WTC11 (cell line): Measurements from ENCODE around the gene POU3F3. TPM values are rescaled to one million over a fixed set of nuclear protein-coding genes. Genes with fewer than 3 reads are reported as not detected.

ENCODE experiments used
- ATAC-seq: fragments of 200-7000 bp; cut with Tn5 transposase; 2 replicates; pipeline ENCODE4 v1.10.0; 2021; ENCODE audit warnings: mild to moderate bottlenecking, moderate library complexity
- CTCF ChIA-PET: fragments of 300-600 bp; sonication (Branson Sonifier 250); formaldehyde crosslinking; loops from one replicate; lab custom pipeline; 2021; ENCODE audit warnings: antibody characterized with exemption; lab: Charles Lee
- POLR2A ChIA-PET: fragments of 350-600 bp; sonication (Branson Sonifier 250); formaldehyde crosslinking; loops from one replicate; lab custom pipeline; 2021; ENCODE audit warnings: antibody characterized with exemption; lab: Charles Lee
- DNase-seq: peaks from one replicate; pipeline ENCODE4 v3.0.0; 2021; ENCODE audit warnings: low spot score
- H3K27ac Mint-ChIP-seq: 2 replicates; pipeline ENCODE4 v1.8.0; 2021; ENCODE audit warnings: mixed read lengths
- H3K27me3 Mint-ChIP-seq: 2 replicates; pipeline ENCODE4 v1.8.0; 2021; ENCODE audit warnings: low read depth, mild to moderate bottlenecking, moderate library complexity, mixed read lengths
- H3K36me3 Mint-ChIP-seq: 2 replicates; pipeline ENCODE4 v1.8.0; 2021; ENCODE audit warnings: mixed read lengths
- H3K4me1 Mint-ChIP-seq: 2 replicates; pipeline ENCODE4 v1.8.0; 2022; ENCODE audit warnings: mixed read lengths
- H3K4me3 Mint-ChIP-seq: 2 replicates; pipeline ENCODE4 v1.8.0; 2021; ENCODE audit warnings: mild to moderate bottlenecking, moderate library complexity, mixed read lengths
- H3K9me3 Mint-ChIP-seq: 2 replicates; pipeline ENCODE4 v1.8.0; 2021; ENCODE audit warnings: mixed read lengths
- AR ChIP-seq: fragments of 250-450 bp; sonication (Bioruptor Pico); IDR thresholded peaks from 2 replicates; pipeline ENCODE4 v1.9.0; 2021; ENCODE audit warnings: mild to moderate bottlenecking
- ATF6 ChIP-seq: sonication (generic); formaldehyde crosslinking; IDR thresholded peaks from 2 replicates; pipeline ENCODE4 v1.8.1; 2023; ENCODE audit warnings: mild to moderate bottlenecking, missing genetic modification reagents
- CTCF ChIP-seq: fragments of 200-600 bp; IDR thresholded peaks from 2 replicates; pipeline ENCODE4 v1.8.0; 2022; ENCODE audit warnings: antibody characterized with exemption
- IRF1 ChIP-seq: sonication (generic); formaldehyde crosslinking; IDR thresholded peaks from 2 replicates; pipeline ENCODE4 v1.8.0; 2023; ENCODE audit warnings: missing genetic modification reagents
- NFATC4 ChIP-seq: fragments of 250-450 bp; sonication (Bioruptor Pico); IDR thresholded peaks from 2 replicates; pipeline ENCODE4 v1.9.0; 2021; ENCODE audit warnings: mild to moderate bottlenecking
- PREB ChIP-seq: sonication (generic); formaldehyde crosslinking; IDR thresholded peaks from 2 replicates; pipeline ENCODE4 v1.8.1; 2022; ENCODE audit warnings: mild to moderate bottlenecking, missing genetic modification reagents, moderate library complexity, borderline replicate concordance
- ZNF121 ChIP-seq: sonication (generic); formaldehyde crosslinking; IDR thresholded peaks from 2 replicates; pipeline ENCODE4 v1.8.0; 2023; ENCODE audit warnings: missing genetic modification reagents
- ZNF232 ChIP-seq: sonication (generic); formaldehyde crosslinking; IDR thresholded peaks from 2 replicates; pipeline ENCODE4 v1.8.0; 2022; ENCODE audit warnings: mild to moderate bottlenecking, missing genetic modification reagents
- ZNF263 ChIP-seq: sonication (generic); formaldehyde crosslinking; IDR thresholded peaks from 2 replicates; pipeline ENCODE4 v1.8.1; 2022; ENCODE audit warnings: low read depth, mild to moderate bottlenecking, moderate library complexity, missing genetic modification reagents
- total RNA-seq: library from RNA; stranded (reverse); gene quantifications from 3 replicates; pipeline ENCODE4 v1.2.3, GENCODE V29; 2021

The POU3F3 gene
- total RNA-seq, 1 experiment from 2014 or later = not detected

GRCh38 chr2:104873689-104874054 is 19.8 kb downstream of the POU3F3 start:
- POLR2A ChIA-PET = interaction anchor here (0.5 to 1.1 kb wide), 2 partner anchors 12 to 1781 kb away, joined by 3 to 4 read pairs; no protein-coding TSS in a partner anchor
- peaks cover 90% of the 10 kb centered on the region for H3K27me3 Mint-ChIP-seq
- peak; percentile 57 for ATAC-seq

GRCh38 chr2:104874230-104874629 is 20.3 kb downstream of the POU3F3 start:
- H3K36me3 Mint-ChIP-seq = no peaks in the 10 kb centered on the region
- peaks cover 84% of the 10 kb centered on the region for H3K27me3 Mint-ChIP-seq
- peak overlapping the region; percentile 79 for H3K4me3 Mint-ChIP-seq
- no peaks in the 10 kb centered on the region for H3K9me3 Mint-ChIP-seq
- POLR2A ChIA-PET = interaction anchor here (0.5 to 1.1 kb wide), 2 partner anchors 12 to 1781 kb away, joined by 3 to 4 read pairs; no protein-coding TSS in a partner anchor
- CTCF ChIA-PET = interaction anchor here (0.5 to 3.2 kb wide), 10 partner anchors 12 to 994 kb away, joined by 3 to 59 read pairs (median 4); partner anchors contain the start of gene POU3F3
- H3K4me1 Mint-ChIP-seq = peaks cover 29% of the 10 kb centered on the region
- ATAC-seq (no peak), DNase-seq (no peak)
- no peak overlapping the region for H3K27ac Mint-ChIP-seq
- TF ChIP-seq AR (CRISPR knock-in tag) = no peak
- no peak for TF ChIP-seq CTCF

More at GRCh38 chr2:104873689-104874054, 19.8 kb downstream of the POU3F3 start:
- Mint-ChIP-seq H3K4me1 (peaks cover 29% of the 10 kb centered on the region), H3K36me3 (no peaks in the 10 kb centered on the region), H3K4me3 (peak overlapping the region; percentile 79), H3K27ac (no peak overlapping the region)
- CTCF ChIA-PET = interaction anchor here (0.5 to 3.2 kb wide), 13 partner anchors 10 to 994 kb away, joined by 3 to 59 read pairs (median 4); partner anchors contain the start of gene POU3F3
- peak; percentile 41 for DNase-seq
- TF ChIP-seq IRF1 (CRISPR knock-in tag) = no peak
- no peak for TF ChIP-seq ZNF121 (CRISPR knock-in tag)
- no peak for TF ChIP-seq NFATC4 (CRISPR knock-in tag)
- TF ChIP-seq, all 79 proteins: peak for 0
- H3K9me3 Mint-ChIP-seq = no peaks in the 10 kb centered on the region

GRCh38 chr2:104875262-104875661 is 21.3 kb downstream of the POU3F3 start:
- CTCF ChIA-PET = no interaction called here
- Mint-ChIP-seq H3K27ac (no peak overlapping the region), H3K36me3 (no peaks in the 10 kb centered on the region), H3K9me3 (no peaks in the 10 kb centered on the region), H3K27me3 (peaks cover 80% of the 10 kb centered on the region), H3K4me3 (no peak overlapping the region), H3K4me1 (peaks cover 29% of the 10 kb centered on the region)
- ATAC-seq = no peak
- DNase-seq = no peak
- POLR2A ChIA-PET = no interaction called here
- no peak for TF ChIP-seq PREB
- TF ChIP-seq CTCF = no peak
- TF ChIP-seq ZNF263 = no peak
- TF ChIP-seq ZNF232 (CRISPR knock-in tag) = no peak
- TF ChIP-seq ATF6 (CRISPR knock-in tag) = no peak
- no peak for TF ChIP-seq NFATC4 (CRISPR knock-in tag)
